ENCODE measurements around the gene PANX2. TPM values are rescaled to one million over a fixed set of nuclear protein-coding genes. Genes with fewer than 3 reads are reported as not detected.

The PANX2 gene
- total and polyA plus RNA-seq, 2 experiments from 2014 or later: 2.8 to 5.1 TPM

- Histone ChIP-seq H3K4me3 (no peak overlapping the region), H3K9me2 (ENCODE audit: insufficient read depth) (no peaks in the 10 kb centered on the region), H3K4me2 (no peak overlapping the region), H3K27ac (ENCODE audit: low read depth) (no peak overlapping the region), H3F3A (replicated peaks; ENCODE audit: low read depth) (no peaks in the 10 kb centered on the region), H4K20me1 (replicated peaks; ENCODE audit: insufficient read depth) (peaks cover 9% of the 10 kb centered on the region), H3K4me1 (ENCODE audit: insufficient read depth) (no peaks in the 10 kb centered on the region), H3K36me3 (ENCODE audit: insufficient read depth) (no peaks in the 10 kb centered on the region), H3K79me2 (replicated peaks; ENCODE audit: insufficient read depth) (no peaks in the 10 kb centered on the region), H3K27me3 (ENCODE audit: insufficient read depth) (no peaks in the 10 kb centered on the region), H2AFZ (no peak overlapping the region)
- Mint-ChIP-seq H3K4me3 (no peak overlapping the region), H3K27ac (no peak overlapping the region), H3K9me3 (no peaks in the 10 kb centered on the region), H3K27me3 (ENCODE audit: insufficient read depth, low read depth, poor library complexity) (peaks cover 7% of the 10 kb centered on the region), H3K36me3 (ENCODE audit: low read depth) (peaks cover 20% of the 10 kb centered on the region), H3K4me1 (no peaks in the 10 kb centered on the region)
- TF ChIP-seq REST (IDR thresholded peaks at IDR 0.05; ENCODE audit: unreplicated experiment) (no peak), ZNF114 (CRISPR knock-in tag; IDR thresholded peaks at IDR 0.05) (no peak), CTCF (conservative IDR thresholded peaks at IDR 0.05; ENCODE audit: low read depth in 2 of 2) (no peak), EZH2phosphoT487 (IDR thresholded peaks at IDR 0.05; ENCODE audit: unreplicated experiment) (no peak), POLR2AphosphoS5 (IDR thresholded peaks at IDR 0.05; ENCODE audit: low read depth) (no peak)
- DNase-seq (ENCODE audit: low spot score) (no peak), ATAC-seq (no peak)
Measured at GRCh38 chr22:50226875-50227165, 56.3 kb downstream of the PANX2 start.

GRCh38 chr22:50227579-50228215 lies 57.2 kb downstream of the PANX2 start:
- Mint-ChIP-seq H3K4me3 (no peak overlapping the region), H3K27ac (no peak overlapping the region), H3K9me3 (no peaks in the 10 kb centered on the region), H3K27me3 (ENCODE audit: insufficient read depth, low read depth, poor library complexity) (peaks cover 7% of the 10 kb centered on the region), H3K36me3 (ENCODE audit: low read depth) (peaks cover 18% of the 10 kb centered on the region), H3K4me1 (no peaks in the 10 kb centered on the region)
- Histone ChIP-seq H3K36me3 (ENCODE audit: insufficient read depth) (no peaks in the 10 kb centered on the region), H3K79me2 (replicated peaks; ENCODE audit: insufficient read depth) (no peaks in the 10 kb centered on the region), H2AFZ (no peak overlapping the region), H3K27me3 (ENCODE audit: insufficient read depth) (no peaks in the 10 kb centered on the region), H3F3A (replicated peaks; ENCODE audit: low read depth) (no peaks in the 10 kb centered on the region), H3K27ac (ENCODE audit: low read depth) (no peak overlapping the region), H3K9me2 (ENCODE audit: insufficient read depth) (no peaks in the 10 kb centered on the region), H3K4me1 (ENCODE audit: insufficient read depth) (no peaks in the 10 kb centered on the region), H3K4me2 (no peak overlapping the region), H3K4me3 (no peak overlapping the region), H4K20me1 (replicated peaks; ENCODE audit: insufficient read depth) (peaks cover 9% of the 10 kb centered on the region)
- DNase-seq (ENCODE audit: low spot score) (no peak), ATAC-seq (no peak)
- no peak for TF ChIP-seq EZH2phosphoT487 (IDR thresholded peaks at IDR 0.05; ENCODE audit: unreplicated experiment)
- no peak for TF ChIP-seq ZNF462 (CRISPR knock-in tag; IDR thresholded peaks at IDR 0.05)
- no peak for TF ChIP-seq POLR2AphosphoS5 (IDR thresholded peaks at IDR 0.05; ENCODE audit: low read depth)
